A673 (cell line): ENCODE measurements around the gene PRR35.

ENCODE experiments used
- EZH2 ChIP-seq: fragments of 200-600 bp; sonication (generic); IDR thresholded peaks from 2 replicates; pipeline ENCODE4 v1.6.1; 2017; ENCODE audit warnings: borderline replicate concordance, low read depth, mild to moderate bottlenecking, mixed read lengths, antibody characterized with exemption, low read length; ENCODE audit not compliant: poor library complexity, severe bottlenecking
- TF ChIP-seq, protein P1 (sequence below): fragments of 300-800, 200-600 bp; sonication (generic); conservative IDR thresholded peaks from 2 replicates; pipeline ENCODE4 v1.5.1; 2017; ENCODE audit warnings: low read depth, mild to moderate bottlenecking, antibody characterized with exemption, low read length, moderate library complexity, mixed read lengths

DNA sequence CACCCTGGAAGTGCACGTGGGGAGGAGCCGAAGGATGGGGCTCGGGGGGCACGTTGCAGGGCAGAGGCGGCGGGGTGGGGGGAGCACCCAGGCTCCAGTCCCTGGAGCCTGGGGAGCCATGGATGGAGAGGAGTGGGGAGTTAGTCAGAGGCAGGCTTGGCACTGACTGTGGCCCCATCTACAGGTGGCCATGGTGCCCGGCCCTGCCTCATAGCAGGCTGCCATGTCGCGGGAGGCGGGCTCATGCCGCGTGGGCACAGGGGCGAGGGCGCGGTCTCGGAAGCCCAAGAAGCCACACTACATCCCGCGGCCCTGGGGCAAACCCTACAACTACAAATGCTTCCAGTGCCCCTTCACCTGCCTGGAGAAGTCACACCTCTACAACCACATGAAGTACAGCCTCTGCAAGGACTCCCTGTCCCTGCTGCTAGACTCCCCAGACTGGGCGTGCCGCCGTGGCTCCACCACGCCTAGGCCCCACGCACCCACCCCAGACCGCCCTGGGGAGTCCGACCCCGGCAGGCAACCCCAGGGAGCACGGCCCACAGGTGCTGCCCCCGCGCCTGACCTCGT is 3.0 kb downstream of the PRR35 start:
- TF ChIP-seq, protein P1, sequence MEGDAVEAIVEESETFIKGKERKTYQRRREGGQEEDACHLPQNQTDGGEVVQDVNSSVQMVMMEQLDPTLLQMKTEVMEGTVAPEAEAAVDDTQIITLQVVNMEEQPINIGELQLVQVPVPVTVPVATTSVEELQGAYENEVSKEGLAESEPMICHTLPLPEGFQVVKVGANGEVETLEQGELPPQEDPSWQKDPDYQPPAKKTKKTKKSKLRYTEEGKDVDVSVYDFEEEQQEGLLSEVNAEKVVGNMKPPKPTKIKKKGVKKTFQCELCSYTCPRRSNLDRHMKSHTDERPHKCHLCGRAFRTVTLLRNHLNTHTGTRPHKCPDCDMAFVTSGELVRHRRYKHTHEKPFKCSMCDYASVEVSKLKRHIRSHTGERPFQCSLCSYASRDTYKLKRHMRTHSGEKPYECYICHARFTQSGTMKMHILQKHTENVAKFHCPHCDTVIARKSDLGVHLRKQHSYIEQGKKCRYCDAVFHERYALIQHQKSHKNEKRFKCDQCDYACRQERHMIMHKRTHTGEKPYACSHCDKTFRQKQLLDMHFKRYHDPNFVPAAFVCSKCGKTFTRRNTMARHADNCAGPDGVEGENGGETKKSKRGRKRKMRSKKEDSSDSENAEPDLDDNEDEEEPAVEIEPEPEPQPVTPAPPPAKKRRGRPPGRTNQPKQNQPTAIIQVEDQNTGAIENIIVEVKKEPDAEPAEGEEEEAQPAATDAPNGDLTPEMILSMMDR: no peak
- no peak for TF ChIP-seq EZH2
